HCT116 (cell line): ENCODE measurements around the gene CNR2. TPM values are rescaled to one million over a fixed set of nuclear protein-coding genes. Genes with fewer than 3 reads are reported as not detected.
"Not testable (repeated sequence)": the region's sequence is repeated elsewhere in the genome, so short reads cannot be mapped to it uniquely, and the experiment has no call there.

Experiments
- ATAC-seq: fragments of 200-7000 bp; cut with Tn5 transposase; 2 replicates; pipeline ENCODE4 v1.9.1; 2020; ENCODE audit warnings: mild to moderate bottlenecking, moderate library complexity
- BruUV-seq: library from RNA; stranded (reverse); fragments of 400-500 nt; replicated peaks from 2 replicates; lab custom pipeline; 2021; lab: Mats Ljungman, UMichigan
- CTCF ChIA-PET: fragments of 300-600 bp; sonication (Branson Sonifier 250); formaldehyde crosslinking; loops from one replicate; lab custom pipeline; 2021; ENCODE audit warnings: antibody characterized with exemption; lab: Charles Lee
- POLR2A ChIA-PET: fragments of 300-600, 350-600 bp; sonication (Branson Sonifier 250); formaldehyde crosslinking; loops from one replicate; lab custom pipeline; 2021; ENCODE audit warnings: antibody characterized with exemption; lab: Charles Lee
- RAD21 ChIA-PET, 2 experiments: fragments of 300-600 bp; sonication (Branson Sonifier 250); formaldehyde crosslinking; loops; one replicate each; lab custom pipeline; 2023; ENCODE audit warnings: low total read pairs in 2 of 2; ENCODE audit not compliant: uncharacterized antibody in 2 of 2, unreplicated experiment in 2 of 2, low non-redundant PET in 1 of 2; lab: Charles Lee
- DNase-seq: peaks from one replicate; pipeline ENCODE4 v3.0.0-alpha.2; 2010; ENCODE audit warnings: low read depth, low spot score
- H2AFZ ChIP-seq: fragments of 200-600 bp; shearing (Covaris generic), sonication (generic); 2 replicates; pipeline ENCODE4 v1.6.1; 2017; ENCODE audit warnings: low read depth, mixed run types, mixed read lengths, antibody characterized with exemption, low read length; ENCODE audit not compliant: poor library complexity, severe bottlenecking
- H3K27ac ChIP-seq: 2 replicates; pipeline ENCODE4 v1.5.1; 2012; ENCODE audit warnings: low read depth, low read length
- H3K27me3 ChIP-seq: fragments of 200-600 bp; sonication (generic); 2 replicates; pipeline ENCODE4 v1.6.1; 2016; ENCODE audit warnings: mixed run types, low read length, mixed read lengths; ENCODE audit not compliant: insufficient read depth
- H3K36me3 ChIP-seq, 2 experiments: fragments of 200-500 bp in 1 of 2; fragments of 200-600 bp in 1 of 2; sonication (Bioruptor generic) in 1 of 2; sonication (generic) in 1 of 2; 2 replicates each; pipeline versions ENCODE4 v1.5.1 to v1.6.1; 2014 to 2016; ENCODE audit warnings: low read length in 2 of 2, inconsistent platforms in 1 of 2, mixed read lengths in 1 of 2, mixed run types in 1 of 2; ENCODE audit not compliant: insufficient read depth in 2 of 2, control insufficient read depth in 1 of 2
- H3K4me1 ChIP-seq, 2 experiments: fragments of 200-600 bp in 1 of 2; sonication (generic) in 1 of 2; 2 replicates each; pipeline versions ENCODE4 v1.5.1 to v1.6.1; 2012 to 2017; ENCODE audit warnings: low read length in 2 of 2, inconsistent platforms in 1 of 2, mild to moderate bottlenecking in 1 of 2, mixed read lengths in 1 of 2, mixed run types in 1 of 2, moderate library complexity in 1 of 2; ENCODE audit not compliant: insufficient read depth in 2 of 2, control insufficient read depth in 1 of 2
- H3K4me2 ChIP-seq: fragments of 200-600 bp; sonication (generic); 2 replicates; pipeline ENCODE4 v1.6.1; 2017; ENCODE audit warnings: mixed run types, low read length, mixed read lengths
- H3K4me3 ChIP-seq, 2 experiments: fragments of 200-600 bp in 1 of 2; sonication (generic) in 1 of 2; replicated peaks in 1 of 2; 2 replicates each; pipeline ENCODE4 v1.5.1; 2011 to 2016; ENCODE audit warnings: low read length in 2 of 2, control low read depth in 1 of 2, low read depth in 1 of 2, mild to moderate bottlenecking in 1 of 2, mixed read lengths in 1 of 2, mixed run types in 1 of 2
- H3K79me2 ChIP-seq: fragments of 200-600 bp; sonication (generic); 2 replicates; pipeline ENCODE4 v1.6.1; 2017; ENCODE audit warnings: mild to moderate bottlenecking, mixed run types, low read length, moderate library complexity, mixed read lengths; ENCODE audit not compliant: insufficient read depth
- H3K9ac ChIP-seq: fragments of 200-600 bp; sonication (generic); 2 replicates; pipeline ENCODE4 v1.6.1; 2016; ENCODE audit warnings: low read length, mixed read lengths
- H3K9me2 ChIP-seq: fragments of 200-600 bp; sonication (generic), shearing (Covaris generic); 2 replicates; pipeline ENCODE4 v1.6.1; 2017; ENCODE audit warnings: mixed run types, mild to moderate bottlenecking, moderate library complexity; ENCODE audit not compliant: insufficient read depth
- H3K9me3 ChIP-seq, 2 experiments: fragments of 200-500 bp in 1 of 2; fragments of 200-600 bp in 1 of 2; sonication (Bioruptor generic) in 1 of 2; sonication (generic) in 1 of 2; 2 replicates each; pipeline ENCODE4 v1.6.1; 2014 to 2017; ENCODE audit warnings: low read length in 2 of 2, mixed read lengths in 2 of 2, inconsistent platforms in 1 of 2, low read depth in 1 of 2, mild to moderate bottlenecking in 1 of 2, mixed run types in 1 of 2, moderate library complexity in 1 of 2; ENCODE audit not compliant: control insufficient read depth in 1 of 2, insufficient read depth in 1 of 2
- H4K20me1 ChIP-seq: fragments of 200-600 bp; sonication (generic), shearing (Covaris generic); 2 replicates; pipeline ENCODE4 v1.6.1; 2017; ENCODE audit warnings: mixed run types, mild to moderate bottlenecking, moderate library complexity; ENCODE audit not compliant: insufficient read depth
- CBX3 ChIP-seq: IDR thresholded peaks from 2 replicates; pipeline ENCODE4 v1.6.1; 2012; ENCODE audit warnings: low read depth
- FOSL1 ChIP-seq: IDR thresholded peaks from 2 replicates; pipeline ENCODE4 v1.6.1; 2012; ENCODE audit warnings: low read depth
- MAX ChIP-seq: IDR thresholded peaks from 2 replicates; pipeline ENCODE4 v1.6.1; 2012
- SRF ChIP-seq: IDR thresholded peaks from 2 replicates; pipeline ENCODE4 v1.6.1; 2012; ENCODE audit warnings: low read depth
- YY1 ChIP-seq: IDR thresholded peaks from 2 replicates; pipeline ENCODE4 v1.6.1; 2011; ENCODE audit warnings: low read length, low read depth, moderate library complexity, mild to moderate bottlenecking; ENCODE audit not compliant: insufficient replicate concordance; ENCODE audit errors: extremely low read depth
- ZNF274 ChIP-seq: fragments of 200-500 bp; sonication (Bioruptor generic); IDR thresholded peaks from 2 replicates; pipeline ENCODE4 v1.6.1; 2014; ENCODE audit warnings: mild to moderate bottlenecking, low read depth, low read length, inconsistent platforms
- intact Hi-C: fragments of 100-400 bp; cut with micrococcal nuclease; formaldehyde crosslinking; loops from 2 replicates; pipeline ENCODE4 v1.10.0; 2022
- total RNA-seq: library from RNA; stranded (reverse); gene quantifications from one replicate; pipeline ENCODE4 v1.2.1, GENCODE V29; 2021; ENCODE audit not compliant: unreplicated experiment

CNR2 gene
- total RNA-seq, 1 experiment from 2014 or later = 0.05 TPM

DNA sequence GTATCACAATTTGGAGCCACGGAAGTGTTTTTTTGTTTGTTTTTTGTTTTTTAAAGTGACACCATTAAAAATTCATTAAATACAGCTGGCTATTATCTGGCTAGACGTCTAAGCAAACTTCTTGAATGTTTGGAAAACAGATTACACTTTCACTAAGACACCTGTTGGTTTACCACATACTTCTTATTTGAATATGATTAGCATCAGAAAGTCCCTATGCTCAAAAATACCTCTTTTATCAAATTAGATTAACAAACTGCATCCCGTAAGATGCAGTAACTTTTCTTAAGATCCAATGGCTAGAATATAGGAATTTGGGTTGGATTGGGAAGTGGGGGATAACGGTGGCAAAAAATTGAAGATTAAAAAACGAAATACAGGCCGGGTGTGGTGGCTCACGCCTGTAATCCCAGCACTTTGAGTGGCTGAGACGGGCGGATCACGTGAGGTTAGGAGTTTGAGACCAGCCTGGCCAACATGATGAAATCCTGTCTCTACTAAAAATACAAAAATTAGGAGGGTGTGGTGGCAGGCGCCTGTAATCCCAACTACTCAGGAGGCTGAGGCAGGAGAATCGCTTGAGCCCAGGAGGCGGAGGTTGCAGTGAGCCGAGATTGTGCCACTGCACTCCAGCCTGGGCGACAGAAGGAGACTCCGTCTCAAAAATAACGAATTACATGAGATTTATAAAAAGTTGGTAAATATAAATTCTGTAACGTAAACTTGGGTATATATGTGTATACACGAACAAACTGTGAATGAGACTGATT lies 45.1 kb upstream of the CNR2 start:
- intact Hi-C loops, H4K20me1 ChIP-seq, H3K27me3 ChIP-seq, H3K36me3 ChIP-seq, H2AFZ ChIP-seq, CTCF ChIA-PET, RAD21 ChIA-PET, ATAC-seq, DNase-seq, H3K9me2 ChIP-seq, H3K9me3 ChIP-seq: not testable (repeated sequence)
- TSS peak; percentile 71 for BruUV-seq
- H3K4me3 ChIP-seq = peak overlapping the region; percentile 86 to 97
- H3K27ac ChIP-seq = peak overlapping the region; percentile 94
- peaks cover 20 to 36% of the 10 kb centered on the region in 2 experiments for H3K4me1 ChIP-seq
- peak overlapping the region; percentile 99 for H3K9ac ChIP-seq
- H3K79me2 ChIP-seq = peaks cover 22% of the 10 kb centered on the region
- POLR2A ChIA-PET = interaction anchor here (0.7 to 1.1 kb wide), 2 partner anchors 45 to 646 kb away, joined by 3 read pairs; no protein-coding TSS in a partner anchor
- peak overlapping the region; percentile 94 for H3K4me2 ChIP-seq

DNA sequence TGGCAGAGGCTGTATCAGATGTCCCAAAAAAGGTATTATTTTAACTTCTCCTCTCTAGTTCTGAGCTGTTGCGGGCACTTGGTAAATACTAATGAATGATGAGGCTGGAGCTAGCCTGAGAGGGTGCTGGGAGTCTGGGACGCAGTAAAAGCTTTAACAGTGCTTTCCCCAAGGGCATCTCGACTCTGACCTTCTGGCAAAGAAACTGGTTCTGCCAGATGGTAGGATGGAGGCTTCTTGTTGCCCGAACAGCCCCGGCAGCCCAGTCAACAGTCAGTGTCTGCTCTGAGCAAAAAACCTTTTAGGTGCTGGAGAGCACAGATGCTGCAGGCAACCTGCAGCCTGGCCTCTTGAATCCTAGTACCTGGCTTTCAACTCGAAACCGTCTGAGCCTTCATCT lies 43.9 kb upstream of the CNR2 start:
- Histone ChIP-seq H3K27me3 (no peaks in the 10 kb centered on the region), H3K9ac (no peak overlapping the region), H3K9me2 (no peaks in the 10 kb centered on the region), H4K20me1 (no peaks in the 10 kb centered on the region), H3K27ac (no peak overlapping the region), H3K9me3 (no peaks in the 10 kb centered on the region), H3K4me3 (no peak overlapping the region), H3K79me2 (peaks cover 22% of the 10 kb centered on the region), H2AFZ (no peak overlapping the region), H3K4me1 (peaks cover 20 to 36% of the 10 kb centered on the region in 2 experiments), H3K36me3 (peaks cover 5 to 8% of the 10 kb centered on the region in 2 experiments; a peak in 3 of 4 replicates), H3K4me2 (no peak overlapping the region)
- no TSS peak for BruUV-seq
- intact Hi-C loops = no loop called here
- CTCF ChIA-PET = interaction anchor here (1.5 kb wide), 1 partner anchor 9 kb away, joined by 4 read pairs; no protein-coding TSS in a partner anchor
- POLR2A ChIA-PET = interaction anchor here (1.0 kb wide), 1 partner anchor 23 kb away, joined by 3 read pairs; the partner anchor contains the start of gene SRSF10
- no peak for ATAC-seq
- no peak for DNase-seq
- TF ChIP-seq CBX3 = no peak
- no peak for TF ChIP-seq YY1
- no peak for TF ChIP-seq MAX
- no peak for TF ChIP-seq FOSL1
- TF ChIP-seq SRF = no peak
- no peak for TF ChIP-seq ZNF274
- RAD21 ChIA-PET = no interaction called here
